DMS79 (cell line): ENCODE results near the gene DSCAML1.
A peak's percentile ranks its signal among the peaks of the same experiment; 100 is the strongest.

ENCODE experiments used
- DNase-seq: peaks from one replicate; lab custom pipeline; 2025; lab: John Stamatoyannopoulos, UW

The DSCAML1 gene

DNA sequence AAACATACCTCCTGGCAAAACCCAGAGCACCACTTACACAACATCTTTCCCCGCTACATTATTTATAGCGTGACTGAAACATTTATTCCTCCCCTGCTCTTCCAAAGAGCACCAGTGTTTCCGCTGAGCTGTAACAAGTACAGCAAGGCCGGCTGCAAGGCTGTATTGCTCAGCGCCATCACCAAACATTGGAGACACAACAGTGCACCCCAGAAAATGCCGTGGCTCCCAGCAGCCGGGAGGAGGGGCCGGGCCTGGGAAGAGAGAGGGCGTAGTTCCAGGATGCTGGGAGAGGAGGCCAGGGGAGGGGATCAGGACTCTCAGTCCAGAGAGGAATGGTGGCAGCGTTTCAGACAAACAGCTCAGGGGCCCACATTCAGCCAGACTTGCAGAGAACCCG lies 133.2 kb downstream of the DSCAML1 start:
- peak; percentile 96 for DNase-seq

DNA sequence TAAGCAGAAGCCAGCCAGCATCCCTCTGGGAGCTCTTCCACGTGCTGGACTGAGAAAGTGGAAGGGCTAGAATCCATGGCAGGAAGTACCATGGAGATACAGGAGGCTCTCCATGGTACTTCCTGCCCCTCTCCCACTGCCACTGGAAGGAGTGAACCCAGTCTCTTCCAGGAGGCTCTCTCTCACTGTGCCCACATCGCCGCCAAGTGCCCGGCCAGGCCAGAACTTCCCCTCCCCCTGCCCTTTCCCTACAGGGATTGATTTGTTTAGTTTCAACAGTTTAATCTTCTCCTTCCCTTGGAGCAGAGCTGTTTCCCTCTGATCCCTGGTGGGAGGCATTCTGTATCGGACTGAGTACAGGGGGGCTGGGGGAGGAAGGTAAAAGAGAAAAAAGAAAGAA lies 133.6 kb downstream of the DSCAML1 start:
- DNase-seq: no peak

DNA sequence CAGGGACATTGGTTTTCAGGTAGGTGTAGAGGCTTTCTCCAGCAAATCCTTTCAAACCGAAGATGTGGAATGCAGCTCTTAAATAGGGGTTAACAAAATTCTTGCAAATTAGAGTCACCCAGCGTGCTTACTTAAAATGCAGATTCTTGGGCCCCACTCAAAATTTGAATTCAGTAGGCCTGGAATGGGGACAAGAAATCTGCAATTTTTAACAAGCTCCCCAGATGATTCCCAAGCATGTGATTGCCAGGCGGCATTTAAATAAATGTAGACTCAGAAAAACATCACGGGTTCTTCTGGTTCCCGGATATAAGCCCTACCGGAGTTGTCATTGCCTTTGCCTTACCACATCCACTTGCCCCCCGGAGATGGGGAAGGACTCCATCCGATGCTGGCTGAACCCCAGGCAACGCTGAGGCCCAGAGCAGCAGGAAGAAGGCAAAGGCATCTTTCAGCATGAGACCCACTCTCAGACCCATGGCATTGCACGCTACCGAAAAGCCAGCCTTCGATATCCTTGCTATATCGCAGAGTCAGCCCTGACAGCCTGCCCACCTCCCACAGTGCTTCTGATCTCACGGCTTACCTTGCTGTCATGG lies 134.2 kb downstream of the DSCAML1 start:
- no peak for DNase-seq

DNA sequence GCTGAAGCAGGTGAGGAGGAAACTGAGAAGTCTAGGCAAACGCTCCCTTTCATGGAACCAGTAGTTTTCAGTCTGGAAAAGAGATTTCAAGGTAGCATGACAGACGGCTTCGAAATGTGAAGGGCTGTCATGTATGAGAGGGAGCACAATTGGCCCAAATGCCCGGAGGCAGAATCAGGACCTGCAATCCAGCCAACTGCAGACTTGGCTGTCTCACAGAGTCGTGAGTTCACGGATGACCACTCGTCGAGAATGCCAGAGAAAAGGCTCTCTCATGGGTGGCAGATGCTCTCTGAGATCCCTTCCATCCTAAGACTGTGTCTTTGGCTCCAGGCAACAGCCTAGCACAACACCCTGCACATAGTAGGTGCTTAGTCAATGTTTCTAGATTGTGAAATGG lies 134.8 kb downstream of the DSCAML1 start:
- DNase-seq: no peak

DNA sequence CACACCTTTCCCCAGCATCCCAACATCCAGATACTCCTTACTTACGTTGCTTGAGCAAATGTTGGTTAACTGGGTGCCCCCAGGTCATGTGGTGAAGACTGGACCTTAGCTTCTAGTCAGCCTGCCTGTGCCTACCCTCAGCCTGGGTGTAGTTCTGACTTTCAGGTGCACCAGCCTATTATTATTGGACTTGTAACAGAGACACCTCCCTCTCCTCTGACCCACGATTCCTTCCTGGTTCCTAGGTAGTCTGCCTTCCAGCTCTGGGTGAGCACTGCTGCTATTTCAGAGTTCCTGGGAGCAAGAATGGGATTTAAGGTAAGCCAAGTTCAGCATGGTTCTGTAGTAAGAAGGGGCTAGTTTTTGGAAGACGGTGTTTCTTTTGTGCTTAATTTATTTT lies 138.2 kb downstream of the DSCAML1 start:
- DNase-seq: no peak

DNA sequence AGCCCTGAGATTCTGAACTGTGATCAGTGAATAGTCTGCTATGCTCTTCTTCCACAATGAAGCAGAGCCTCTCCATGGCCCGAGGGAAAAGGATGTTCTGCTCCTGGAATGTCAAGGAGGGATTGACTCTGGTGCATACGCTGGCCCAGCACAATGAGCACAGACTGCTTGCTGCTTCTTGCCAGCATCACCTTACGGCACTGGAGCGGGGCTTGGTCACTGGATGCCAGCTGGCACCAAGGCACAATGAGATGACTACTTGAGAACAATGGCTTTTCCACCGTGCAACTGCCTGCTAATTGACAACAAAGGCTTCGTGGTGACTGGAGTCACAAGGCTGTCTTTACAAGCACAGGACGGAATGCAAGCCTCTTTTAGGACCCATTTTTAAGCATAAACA lies 139.2 kb downstream of the DSCAML1 start:
- DNase-seq: peak; percentile 96

DNA sequence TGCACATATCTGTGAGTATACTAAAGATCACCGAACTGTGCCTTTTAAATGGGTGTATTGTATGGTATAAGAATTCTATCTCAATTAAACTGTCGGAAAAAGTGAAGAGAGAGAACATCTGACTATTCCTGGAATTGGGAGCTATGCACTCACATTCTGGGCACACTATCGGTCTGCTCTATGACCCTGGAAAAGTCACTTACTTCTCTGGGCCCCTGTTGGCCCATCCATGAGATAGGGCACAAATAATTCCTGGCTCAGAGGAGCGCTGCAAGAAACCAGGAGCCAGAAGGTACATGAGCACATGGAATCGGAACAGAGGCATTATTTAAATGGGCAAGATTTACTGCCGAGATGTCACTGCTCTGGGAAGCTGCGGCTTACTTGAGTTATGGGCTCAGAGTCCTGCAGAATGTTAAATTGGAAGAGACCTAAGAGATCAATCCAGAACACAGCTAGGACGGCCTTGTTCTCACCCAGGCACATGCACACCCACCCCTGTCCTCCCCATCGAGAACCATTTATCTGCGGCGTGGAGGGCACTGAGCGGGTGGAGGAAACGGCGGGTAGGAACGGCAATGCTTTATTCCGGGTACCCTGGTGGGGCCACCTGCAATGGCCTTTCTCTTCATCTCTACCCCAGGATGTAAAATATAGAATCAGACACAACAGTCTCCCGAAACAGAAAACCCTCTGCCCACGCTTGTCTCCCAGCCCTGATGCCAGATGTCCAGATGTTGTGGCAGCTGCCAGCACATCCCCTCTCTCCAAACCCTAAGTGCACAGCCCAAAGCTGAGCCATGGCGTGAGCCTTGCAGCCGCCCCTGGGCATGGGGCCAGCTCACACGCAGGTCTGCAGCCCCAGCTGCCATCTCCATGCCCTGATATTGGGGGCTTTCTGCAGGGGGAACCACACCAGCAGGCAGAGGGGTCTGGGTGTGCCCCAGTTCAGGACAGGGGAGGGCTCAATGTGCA lies 142.4 kb downstream of the DSCAML1 start:
- no peak for DNase-seq

DNA sequence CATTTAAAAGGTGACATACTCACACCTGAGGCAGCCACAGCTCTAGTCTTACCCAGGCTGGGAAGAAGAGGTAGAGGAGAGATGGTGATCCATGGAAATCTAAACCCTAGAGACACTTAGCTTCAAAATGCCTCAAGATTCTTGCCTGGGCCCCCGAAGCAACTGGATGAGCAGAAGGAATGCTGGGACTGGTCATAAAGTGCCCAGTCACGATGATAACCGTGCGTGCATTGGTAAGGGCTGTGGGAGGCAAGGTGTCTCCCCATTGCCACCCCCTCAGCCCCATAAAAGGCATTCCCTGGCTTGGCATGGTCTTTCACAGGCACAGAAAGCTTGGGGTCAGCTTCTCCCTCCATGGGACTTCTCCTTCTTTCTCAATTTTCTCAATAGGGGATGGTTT lies 144.5 kb downstream of the DSCAML1 start:
- DNase-seq: no peak

DNA sequence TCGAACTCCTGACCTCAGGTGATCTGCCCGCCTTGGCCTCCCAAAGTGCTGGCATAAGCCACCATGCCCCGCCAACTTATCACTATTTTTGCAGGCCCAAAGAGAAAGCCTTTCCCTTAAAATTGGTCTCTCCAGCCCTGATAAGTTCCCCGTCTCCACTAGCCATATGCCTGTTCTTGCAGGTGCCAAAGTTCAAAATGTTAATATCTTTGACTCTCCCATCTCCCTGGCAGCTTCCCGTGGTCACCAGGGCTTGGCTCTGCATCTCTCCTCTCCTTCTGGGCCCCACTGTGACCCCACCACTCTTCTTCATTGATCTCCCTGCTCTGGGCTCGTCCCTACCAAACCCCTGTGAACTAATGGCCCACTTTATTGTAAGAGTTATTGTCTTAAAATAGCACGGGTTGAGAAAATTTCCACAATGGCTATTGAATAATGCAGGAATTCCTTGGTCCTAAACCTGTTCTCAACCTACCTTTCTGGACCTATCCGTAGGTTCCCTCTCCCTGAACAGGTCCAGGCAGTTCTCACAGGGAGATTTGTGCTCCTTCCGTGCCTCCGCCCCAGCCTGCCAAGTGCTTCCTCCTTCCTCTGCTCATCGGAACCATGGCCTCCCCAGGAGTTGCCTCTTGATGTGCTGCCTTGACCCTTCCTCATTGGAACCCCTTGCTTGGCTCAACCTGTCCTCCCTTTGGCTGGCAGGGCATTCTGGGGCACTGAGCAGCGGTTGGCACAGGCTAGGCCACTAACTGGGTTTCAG lies 147.5 kb downstream of the DSCAML1 start:
- no peak for DNase-seq

DNA sequence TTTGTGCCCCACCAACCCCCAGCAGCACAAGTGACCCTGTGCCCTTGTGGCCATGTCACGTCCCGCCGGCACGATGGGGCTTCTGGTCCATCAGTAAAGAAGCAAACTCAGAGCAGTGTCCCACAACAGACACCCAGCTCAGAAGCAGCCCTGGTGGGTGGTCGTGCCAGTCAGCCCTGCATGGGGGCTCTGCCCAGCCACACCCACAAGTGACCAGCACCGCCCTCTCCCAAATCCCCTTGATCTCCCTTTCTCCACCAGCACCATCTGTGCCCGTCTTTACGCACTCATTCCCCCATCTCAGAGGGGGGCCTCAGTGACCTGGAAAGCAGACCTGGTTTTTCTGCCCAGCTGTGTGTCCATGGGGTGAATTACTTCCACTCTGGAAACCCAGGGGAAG lies 149.1 kb downstream of the DSCAML1 start:
- DNase-seq: no peak

DNA sequence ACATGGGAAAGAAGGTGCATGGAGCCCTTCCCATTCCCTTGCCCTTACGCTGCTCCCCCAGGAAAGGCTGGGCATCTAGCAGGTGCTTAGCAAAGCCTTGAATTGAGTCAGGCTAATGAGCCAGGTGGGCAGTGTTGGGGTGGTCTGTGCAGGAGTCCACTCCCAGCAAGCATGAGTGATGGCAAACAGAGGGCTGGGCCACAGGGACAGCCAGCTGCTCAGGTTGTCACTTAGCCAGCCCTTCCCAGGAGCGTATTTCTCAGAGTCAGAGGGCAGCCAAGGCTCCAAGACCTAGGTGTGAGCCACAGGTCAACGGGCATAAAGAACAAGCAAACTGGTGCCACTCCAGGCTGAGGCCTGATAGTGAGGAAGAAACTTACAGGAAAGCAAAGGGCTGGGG lies 149.8 kb downstream of the DSCAML1 start:
- DNase-seq: no peak

DNA sequence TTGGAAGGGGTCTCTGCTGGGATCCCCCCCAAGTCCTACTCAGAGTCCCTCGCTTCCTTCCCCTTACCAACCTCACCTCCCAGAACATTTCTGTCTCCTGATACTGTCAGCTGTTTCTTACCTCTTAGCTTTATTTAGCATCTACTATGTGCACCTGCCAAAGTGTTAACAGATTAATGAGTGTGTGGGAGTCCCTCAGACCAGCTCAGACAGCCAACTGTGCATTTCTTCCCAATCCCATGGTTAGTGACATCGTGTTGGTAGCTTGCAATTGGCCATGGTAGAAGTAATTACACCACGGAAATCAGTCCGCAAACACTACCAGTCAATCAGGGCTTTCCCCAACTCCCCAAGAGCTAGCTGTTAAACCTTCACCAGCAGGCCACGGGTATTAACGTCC lies 150.6 kb downstream of the DSCAML1 start:
- DNase-seq: no peak

DNA sequence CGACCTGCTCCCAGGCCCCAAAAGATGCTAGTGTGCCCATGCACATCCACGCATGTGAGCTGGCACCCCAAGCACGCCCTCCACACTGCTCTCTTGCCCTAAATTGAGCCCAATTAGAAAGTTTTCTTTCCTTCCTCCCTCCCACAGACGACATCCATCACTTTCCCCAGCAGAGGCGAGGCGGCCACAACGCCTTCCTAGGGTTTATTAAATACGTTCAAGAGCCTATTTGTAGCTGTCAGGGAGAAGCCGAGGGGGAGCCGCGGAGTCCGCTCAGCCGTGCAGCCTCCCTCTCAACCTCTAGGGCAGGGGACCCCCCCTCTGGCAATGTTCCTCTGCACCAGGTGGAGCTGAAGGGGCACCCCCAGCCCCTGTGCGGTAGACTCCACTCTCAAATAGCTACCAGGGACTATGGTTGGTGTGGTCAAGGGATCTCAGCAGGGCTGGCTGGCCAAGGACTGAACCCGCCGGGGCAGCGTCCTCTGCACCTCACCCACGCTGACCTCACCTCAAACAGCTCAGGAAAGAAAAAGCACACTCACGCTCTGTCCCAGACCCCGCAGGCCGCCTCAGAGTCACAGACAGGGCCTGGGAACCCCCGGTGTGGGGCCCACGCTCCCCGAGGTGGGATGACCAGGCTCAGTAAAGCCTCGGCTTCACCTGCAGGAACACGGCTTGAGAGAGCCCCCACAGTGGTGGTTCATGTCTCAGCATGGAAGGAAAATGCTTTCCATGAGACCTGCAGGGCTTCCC lies 152.4 kb downstream of the DSCAML1 start:
- DNase-seq: no peak

DNA sequence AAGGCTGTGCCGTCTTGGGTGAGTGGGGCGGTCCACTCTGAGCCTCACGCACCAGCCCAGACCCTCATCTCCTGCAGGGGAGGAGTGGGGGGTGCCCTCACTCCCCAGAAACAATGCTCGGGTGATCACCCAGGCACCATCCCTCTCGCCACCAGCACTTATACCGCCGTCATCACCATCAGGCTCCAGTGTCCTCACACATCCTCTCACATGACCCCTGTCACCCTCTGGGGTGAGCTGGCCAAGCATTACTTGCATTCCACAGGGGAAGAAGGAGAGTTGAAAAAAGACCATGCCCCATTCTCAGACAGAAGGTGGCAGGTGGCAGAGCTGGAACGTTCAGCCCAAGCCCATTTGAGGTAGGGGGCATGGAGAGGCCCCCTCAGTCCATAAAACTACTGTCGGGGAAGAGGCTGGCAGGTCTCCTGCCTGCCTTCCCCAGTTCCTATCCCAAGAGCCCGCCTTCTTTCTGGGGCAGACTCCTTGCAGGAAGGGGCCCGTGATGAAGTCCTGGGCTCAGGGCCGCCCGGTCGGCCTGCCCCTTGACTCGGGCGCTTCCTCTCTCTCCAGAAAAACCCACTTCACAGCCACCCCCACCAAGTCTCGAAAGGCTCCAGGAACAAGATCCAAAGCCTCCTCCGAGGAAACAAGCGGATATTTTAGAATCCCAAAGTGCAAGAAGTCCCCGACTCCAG lies 153.3 kb downstream of the DSCAML1 start:
- DNase-seq: no peak

DNA sequence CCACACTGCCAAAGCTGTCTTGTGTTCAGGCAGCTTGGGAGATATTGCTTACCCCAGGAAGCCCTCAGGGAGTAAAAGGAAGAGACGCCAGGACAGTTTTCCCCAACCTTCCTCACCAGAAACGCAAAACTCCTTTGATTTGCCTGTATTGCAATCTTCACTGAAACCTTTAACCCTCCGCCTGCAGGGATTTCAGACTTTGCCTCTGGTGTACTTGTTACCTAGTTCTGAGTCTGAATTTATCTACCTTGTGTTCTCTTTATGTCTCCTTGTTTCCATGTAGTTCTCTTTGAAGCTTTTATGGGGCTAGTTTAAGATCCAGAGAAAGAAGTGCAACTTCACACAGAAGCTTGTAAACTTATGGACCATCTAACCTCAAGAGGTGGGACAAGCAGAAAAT lies 154.2 kb downstream of the DSCAML1 start:
- DNase-seq: peak; percentile 31

DNA sequence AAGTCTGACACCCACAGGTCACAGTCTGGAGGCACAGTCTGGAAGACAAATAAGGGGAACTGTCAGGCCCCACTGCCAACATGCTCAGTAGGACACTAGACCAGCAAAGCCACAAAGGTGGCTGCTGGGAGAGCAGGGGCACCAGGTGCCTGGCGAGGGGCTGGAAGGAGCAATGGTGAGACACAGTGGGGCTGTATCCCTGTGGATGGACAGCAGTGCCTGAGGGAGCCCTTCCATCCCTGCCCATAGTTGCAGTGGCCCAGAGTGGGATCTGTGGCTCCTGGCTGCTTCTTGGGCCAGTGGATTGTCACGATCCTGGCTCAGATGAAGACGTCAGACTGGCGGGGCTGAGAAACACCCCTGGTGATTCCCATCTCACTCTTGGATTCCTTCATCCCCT lies 154.6 kb downstream of the DSCAML1 start:
- DNase-seq: no peak

DNA sequence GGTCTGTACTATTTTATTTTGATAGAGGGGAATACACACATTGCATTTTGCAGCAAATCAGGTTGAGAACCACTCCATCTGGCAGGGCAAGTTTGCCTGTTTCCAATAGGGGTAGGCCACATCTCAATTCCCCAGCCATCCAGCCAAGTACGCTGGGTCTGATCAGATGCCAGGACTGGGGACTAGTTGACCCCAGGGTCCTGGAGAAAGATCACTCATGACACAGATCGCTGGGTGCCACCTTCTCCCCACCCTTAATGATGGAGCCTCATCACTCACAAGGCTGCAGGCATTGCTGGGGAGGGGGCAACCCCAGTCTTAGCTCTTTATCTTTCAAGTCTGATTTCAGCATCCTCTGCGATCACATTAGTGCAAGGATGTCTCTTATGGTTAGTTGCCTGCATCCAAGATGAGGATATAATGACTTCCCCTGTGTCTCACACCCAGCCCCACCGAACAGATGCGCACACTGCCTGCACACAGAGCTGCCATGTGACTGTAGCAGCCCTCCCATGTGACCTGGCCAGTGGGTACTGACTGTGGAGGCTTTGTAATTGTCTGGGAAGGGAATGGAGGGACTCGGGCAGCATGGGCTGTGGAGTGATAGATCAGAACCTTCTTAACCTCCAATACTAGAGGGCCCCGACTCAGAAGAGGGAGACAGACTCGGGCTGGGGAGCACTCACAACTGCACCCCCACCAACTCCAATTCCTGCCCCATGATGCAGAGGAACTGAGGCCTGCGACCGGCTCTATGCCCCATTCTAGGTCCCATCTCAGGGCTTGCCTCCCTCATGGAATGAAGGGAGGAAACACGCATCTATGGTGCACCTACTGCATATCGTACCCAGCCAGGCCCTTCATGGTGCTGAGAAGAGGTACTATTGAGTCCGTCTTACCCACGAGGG lies 155.8 kb downstream of the DSCAML1 start:
- no peak for DNase-seq

DNA sequence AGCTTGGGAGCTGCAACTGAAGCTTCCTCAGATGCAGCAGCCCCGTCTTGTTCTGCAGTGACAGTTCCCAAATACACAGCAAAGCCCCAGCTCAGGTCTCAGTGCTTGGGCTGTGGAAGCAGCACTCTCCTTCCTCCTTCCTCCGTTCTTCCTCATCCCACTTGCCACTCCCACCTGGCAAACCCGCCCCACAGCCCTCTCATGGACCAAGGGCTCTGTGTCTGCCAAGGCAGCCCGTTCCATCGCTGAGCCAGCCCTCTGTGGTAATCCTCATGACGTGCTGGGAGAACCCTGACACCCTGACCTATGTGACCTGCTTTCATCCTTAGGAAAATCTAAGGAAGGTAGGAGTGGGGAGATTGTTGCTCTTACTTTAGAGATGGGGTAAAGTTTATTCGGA lies 157.0 kb downstream of the DSCAML1 start:
- no peak for DNase-seq

DNA sequence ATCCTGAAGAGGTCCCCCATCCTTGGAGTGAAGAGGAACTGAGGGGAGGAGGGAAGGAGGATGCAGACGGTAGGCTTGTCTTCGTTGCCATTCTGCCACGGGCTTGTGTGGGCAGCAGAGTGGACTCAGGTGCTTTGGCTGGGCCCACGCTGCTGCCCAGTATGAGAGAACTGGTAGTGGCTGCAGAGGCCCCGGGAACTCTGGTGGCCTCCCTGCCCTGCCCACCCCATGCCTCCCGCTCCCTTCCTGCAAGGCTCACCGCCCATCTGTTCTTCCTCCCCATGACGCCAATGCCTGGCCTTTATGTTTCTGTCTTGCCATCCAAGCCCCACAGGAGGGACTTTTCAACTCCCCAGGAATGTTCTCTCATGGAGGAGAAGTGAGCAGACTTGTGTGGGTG lies 157.4 kb downstream of the DSCAML1 start:
- no peak for DNase-seq

DNA sequence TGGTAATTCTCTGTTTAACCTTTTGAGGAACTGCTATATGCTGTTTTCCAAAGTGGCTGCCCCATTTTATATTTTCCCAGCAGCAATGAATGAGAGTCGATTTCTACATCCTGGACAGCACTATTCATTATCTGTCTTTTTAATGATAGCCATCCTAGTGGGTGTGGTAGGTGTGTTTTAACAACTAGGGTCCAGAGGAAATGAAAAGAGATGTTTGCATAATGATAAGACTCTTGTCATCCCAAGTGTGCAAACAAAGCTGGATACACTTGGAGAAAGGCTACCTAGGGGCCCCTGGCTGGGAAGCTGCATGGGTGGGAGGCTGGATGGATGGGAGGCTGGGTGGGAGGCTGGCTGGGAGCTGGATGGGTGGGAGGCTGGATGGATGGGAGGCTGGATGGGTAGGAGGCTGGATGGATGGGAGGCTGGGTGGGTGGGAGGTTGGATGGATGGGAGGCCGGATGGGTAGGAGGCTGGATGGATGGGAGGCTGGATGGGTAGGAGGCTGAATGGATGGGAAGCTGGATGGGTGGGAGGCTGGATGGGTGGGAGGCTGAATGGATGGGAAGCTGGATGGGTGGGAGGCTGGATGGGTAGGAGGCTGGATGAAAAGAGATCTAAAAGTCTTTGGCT lies 158.0 kb downstream of the DSCAML1 start:
- no peak for DNase-seq
